HepG2 (cell line): ENCODE measurements around the gene MGAT5. TPM values are rescaled to one million over a fixed set of nuclear protein-coding genes. Genes with fewer than 3 reads are reported as not detected.
A peak's percentile ranks its signal among the peaks of the same experiment; 100 is the strongest.

Source experiments
- AGO2 ChIP-seq: fragments of 200-400 bp; formaldehyde crosslinking; optimal IDR thresholded peaks from 2 replicates; pipeline ENCODE3; 2017; ENCODE audit warnings: mild to moderate bottlenecking, low read depth, low read length, moderate library complexity
- ASH2L ChIP-seq: fragments of 300-600, 200-600 bp; sonication (generic); IDR thresholded peaks from 2 replicates; pipeline ENCODE4 v1.7.0; 2017; ENCODE audit warnings: low read depth, mild to moderate bottlenecking, moderate library complexity, mixed read lengths, low read length; ENCODE audit not compliant: insufficient read length
- CCDC6 ChIP-seq: sonication (generic); formaldehyde crosslinking; IDR thresholded peaks from 2 replicates; pipeline ENCODE4 v1.8.1; 2022; ENCODE audit warnings: mild to moderate bottlenecking, missing genetic modification reagents, moderate library complexity
- PHF5A ChIP-seq: IDR thresholded peaks from one replicate; pipeline ENCODE4 v1.6.1; 2018; ENCODE audit warnings: low read depth, missing genetic modification reagents; ENCODE audit not compliant: unreplicated experiment
- SMYD3 ChIP-seq: sonication (generic); formaldehyde crosslinking; IDR thresholded peaks from 2 replicates; pipeline ENCODE4 v1.8.1; 2023; ENCODE audit warnings: mild to moderate bottlenecking, missing genetic modification reagents
- SOX5 ChIP-seq: IDR thresholded peaks from 2 replicates; pipeline ENCODE4 v1.6.1; 2016; ENCODE audit warnings: borderline replicate concordance
- SP4 ChIP-seq: sonication (generic); formaldehyde crosslinking; IDR thresholded peaks from 2 replicates; pipeline ENCODE4 v1.8.1; 2023; ENCODE audit warnings: mild to moderate bottlenecking, missing genetic modification reagents
- TAF1 ChIP-seq: sonication (generic); formaldehyde crosslinking; IDR thresholded peaks from 2 replicates; pipeline ENCODE4 v1.4.0; 2020; ENCODE audit warnings: missing genetic modification reagents
- ZBTB7B ChIP-seq: sonication (generic); formaldehyde crosslinking; IDR thresholded peaks from 2 replicates; pipeline ENCODE4 v1.4.0; 2020; ENCODE audit warnings: missing genetic modification reagents
- ZNF138 ChIP-seq: sonication (generic); formaldehyde crosslinking; IDR thresholded peaks from 2 replicates; pipeline ENCODE4 v1.5.0; 2020; ENCODE audit warnings: mild to moderate bottlenecking, low read depth, missing genetic modification reagents
- ZNF230 ChIP-seq: sonication (generic); formaldehyde crosslinking; IDR thresholded peaks from 2 replicates; pipeline ENCODE4 v1.4.0; 2020; ENCODE audit warnings: mild to moderate bottlenecking, missing genetic modification reagents
- ZNF264 ChIP-seq: sonication (generic); formaldehyde crosslinking; IDR thresholded peaks from 2 replicates; pipeline ENCODE4 v1.4.0; 2020; ENCODE audit warnings: missing genetic modification reagents
- ZNF788 ChIP-seq: sonication (generic); formaldehyde crosslinking; IDR thresholded peaks from 2 replicates; pipeline ENCODE4 v1.5.0; 2020; ENCODE audit warnings: mild to moderate bottlenecking, missing genetic modification reagents, borderline replicate concordance
- ZNF816 ChIP-seq: sonication (generic); formaldehyde crosslinking; IDR thresholded peaks from 2 replicates; pipeline ENCODE4 v1.8.0; 2022; ENCODE audit warnings: missing genetic modification reagents, mild to moderate bottlenecking, borderline replicate concordance
- polyA plus RNA-seq, 8 experiments: library from polyadenylated mRNA; depleted of rRNA in 3 of 8; stranded (reverse) in 7 of 8; unstranded in 1 of 8; fragments of >200 nt; fragmentation: Illumina TruSeq in 4 of 8; extraction: Trizol in 4 of 8; gene quantifications; 2 replicates each; pipeline versions ENCODE4 v1.2.1 to v1.2.3, GENCODE V29; 2011 to 2016; ENCODE audit warnings: low read depth in 4 of 8, missing spikeins in 1 of 8, mixed read lengths in 1 of 8; ENCODE audit not compliant: insufficient read depth in 1 of 8
- total RNA-seq, 5 experiments: library from RNA; depleted of rRNA; stranded (reverse); fragments of >200 nt; fragmentation: Illumina TruSeq; extraction: Trizol; gene quantifications; 2 replicates each; pipeline ENCODE4 v1.2.3, GENCODE V29; 2016; ENCODE audit warnings: low read depth in 1 of 5
- TF ChIP-seq, protein P1 (sequence below): sonication (generic); formaldehyde crosslinking; IDR thresholded peaks from 2 replicates; pipeline ENCODE4 v1.5.0; 2020; ENCODE audit warnings: missing genetic modification reagents, mild to moderate bottlenecking, borderline replicate concordance
- TF ChIP-seq, protein P2 (sequence below): conservative IDR thresholded peaks from 2 replicates; pipeline ENCODE4 v1.6.1; 2018; ENCODE audit warnings: missing genetic modification reagents
- TF ChIP-seq, protein P3 (sequence below): sonication (generic); formaldehyde crosslinking; IDR thresholded peaks from 2 replicates; pipeline ENCODE4 v1.4.0; 2020; ENCODE audit warnings: missing genetic modification reagents
- TF ChIP-seq, protein P4 (sequence below): sonication (generic); formaldehyde crosslinking; IDR thresholded peaks from 2 replicates; pipeline ENCODE4 v1.5.0; 2020; ENCODE audit warnings: missing genetic modification reagents
- TF ChIP-seq, protein P5 (sequence below): IDR thresholded peaks from 2 replicates; pipeline ENCODE4 v1.6.1; 2016

The MGAT5 gene
- total and polyA plus RNA-seq, 2 of the 13 experiments (the other 11 are each of a cell fraction or from before 2014, with no cell fraction given), result 33.1 to 60.2 TPM

DNA sequence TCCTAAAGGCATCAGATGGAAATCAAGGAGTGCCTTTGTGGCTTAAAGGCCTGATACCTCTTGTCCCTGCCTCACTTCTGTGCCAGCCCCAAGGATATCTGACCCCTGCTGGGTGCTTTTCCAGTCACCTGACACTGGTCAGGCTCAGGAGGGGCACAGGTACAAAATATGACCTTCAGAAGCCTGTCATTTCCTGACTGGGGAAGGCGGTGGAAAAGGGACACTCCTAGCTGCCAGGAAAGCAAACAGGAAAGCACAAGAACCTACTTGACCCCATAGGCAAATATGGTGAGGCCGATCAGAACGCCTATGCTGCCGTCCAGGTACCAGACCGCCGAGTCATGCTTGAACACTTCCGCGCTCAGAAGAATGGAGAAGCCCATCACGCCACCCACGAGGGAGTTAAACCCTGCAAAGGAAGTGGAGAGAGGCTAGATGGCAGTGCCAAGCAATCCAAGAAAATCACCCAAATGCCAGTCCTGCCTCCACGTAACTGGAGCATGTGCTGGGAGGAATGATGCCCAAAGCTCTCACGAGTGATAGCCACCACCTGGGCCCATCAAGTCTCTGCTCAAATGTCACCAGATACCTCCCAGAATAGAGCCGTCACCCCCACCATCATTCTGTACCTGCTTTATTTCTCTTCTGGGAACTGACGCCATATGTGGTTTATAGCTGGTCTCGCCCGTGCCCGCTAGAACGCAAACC, 204.0 kb downstream of the MGAT5 start (continued):
- TF ChIP-seq, protein P1, sequence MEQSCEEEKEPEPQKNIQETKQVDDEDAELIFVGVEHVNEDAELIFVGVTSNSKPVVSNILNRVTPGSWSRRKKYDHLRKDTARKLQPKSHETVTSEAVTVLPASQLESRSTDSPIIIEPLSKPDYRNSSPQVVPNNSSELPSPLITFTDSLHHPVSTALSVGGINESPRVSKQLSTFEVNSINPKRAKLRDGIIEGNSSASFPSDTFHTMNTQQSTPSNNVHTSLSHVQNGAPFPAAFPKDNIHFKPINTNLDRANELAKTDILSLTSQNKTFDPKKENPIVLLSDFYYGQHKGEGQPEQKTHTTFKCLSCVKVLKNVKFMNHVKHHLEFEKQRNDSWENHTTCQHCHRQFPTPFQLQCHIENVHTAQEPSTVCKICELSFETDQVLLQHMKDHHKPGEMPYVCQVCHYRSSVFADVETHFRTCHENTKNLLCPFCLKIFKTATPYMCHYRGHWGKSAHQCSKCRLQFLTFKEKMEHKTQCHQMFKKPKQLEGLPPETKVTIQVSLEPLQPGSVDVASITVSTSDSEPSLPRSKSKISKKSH, result no peak
- TF ChIP-seq ZNF816 (CRISPR knock-in tag), result no peak
- TF ChIP-seq CCDC6 (CRISPR knock-in tag), result no peak
- TF ChIP-seq ZNF138 (CRISPR knock-in tag), result no peak
- peak; percentile 61; the same call in 1 of the 2 replicates for TF ChIP-seq SOX5 (CRISPR knock-in tag)
- TF ChIP-seq, protein P2, sequence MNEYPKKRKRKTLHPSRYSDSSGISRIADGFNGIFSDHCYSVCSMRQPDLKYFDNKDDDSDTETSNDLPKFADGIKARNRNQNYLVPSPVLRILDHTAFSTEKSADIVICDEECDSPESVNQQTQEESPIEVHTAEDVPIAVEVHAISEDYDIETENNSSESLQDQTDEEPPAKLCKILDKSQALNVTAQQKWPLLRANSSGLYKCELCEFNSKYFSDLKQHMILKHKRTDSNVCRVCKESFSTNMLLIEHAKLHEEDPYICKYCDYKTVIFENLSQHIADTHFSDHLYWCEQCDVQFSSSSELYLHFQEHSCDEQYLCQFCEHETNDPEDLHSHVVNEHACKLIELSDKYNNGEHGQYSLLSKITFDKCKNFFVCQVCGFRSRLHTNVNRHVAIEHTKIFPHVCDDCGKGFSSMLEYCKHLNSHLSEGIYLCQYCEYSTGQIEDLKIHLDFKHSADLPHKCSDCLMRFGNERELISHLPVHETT (CRISPR knock-in tag), result no peak
- TF ChIP-seq AGO2, result no peak
- TF ChIP-seq, protein P3, sequence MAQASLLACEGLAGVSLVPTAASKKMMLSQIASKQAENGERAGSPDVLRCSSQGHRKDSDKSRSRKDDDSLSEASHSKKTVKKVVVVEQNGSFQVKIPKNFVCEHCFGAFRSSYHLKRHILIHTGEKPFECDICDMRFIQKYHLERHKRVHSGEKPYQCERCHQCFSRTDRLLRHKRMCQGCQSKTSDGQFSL, result no peak
- peak; percentile 56 for TF ChIP-seq ZBTB7B
- peak; percentile 12; the same call in 1 of the 2 replicates for TF ChIP-seq TAF1
- TF ChIP-seq, protein P4, sequence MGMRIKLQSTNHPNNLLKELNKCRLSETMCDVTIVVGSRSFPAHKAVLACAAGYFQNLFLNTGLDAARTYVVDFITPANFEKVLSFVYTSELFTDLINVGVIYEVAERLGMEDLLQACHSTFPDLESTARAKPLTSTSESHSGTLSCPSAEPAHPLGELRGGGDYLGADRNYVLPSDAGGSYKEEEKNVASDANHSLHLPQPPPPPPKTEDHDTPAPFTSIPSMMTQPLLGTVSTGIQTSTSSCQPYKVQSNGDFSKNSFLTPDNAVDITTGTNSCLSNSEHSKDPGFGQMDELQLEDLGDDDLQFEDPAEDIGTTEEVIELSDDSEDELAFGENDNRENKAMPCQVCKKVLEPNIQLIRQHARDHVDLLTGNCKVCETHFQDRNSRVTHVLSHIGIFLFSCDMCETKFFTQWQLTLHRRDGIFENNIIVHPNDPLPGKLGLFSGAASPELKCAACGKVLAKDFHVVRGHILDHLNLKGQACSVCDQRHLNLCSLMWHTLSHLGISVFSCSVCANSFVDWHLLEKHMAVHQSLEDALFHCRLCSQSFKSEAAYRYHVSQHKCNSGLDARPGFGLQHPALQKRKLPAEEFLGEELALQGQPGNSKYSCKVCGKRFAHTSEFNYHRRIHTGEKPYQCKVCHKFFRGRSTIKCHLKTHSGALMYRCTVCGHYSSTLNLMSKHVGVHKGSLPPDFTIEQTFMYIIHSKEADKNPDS (CRISPR knock-in tag), result no peak
- TF ChIP-seq ZNF264 (CRISPR knock-in tag), result no peak
- TF ChIP-seq, protein P5, sequence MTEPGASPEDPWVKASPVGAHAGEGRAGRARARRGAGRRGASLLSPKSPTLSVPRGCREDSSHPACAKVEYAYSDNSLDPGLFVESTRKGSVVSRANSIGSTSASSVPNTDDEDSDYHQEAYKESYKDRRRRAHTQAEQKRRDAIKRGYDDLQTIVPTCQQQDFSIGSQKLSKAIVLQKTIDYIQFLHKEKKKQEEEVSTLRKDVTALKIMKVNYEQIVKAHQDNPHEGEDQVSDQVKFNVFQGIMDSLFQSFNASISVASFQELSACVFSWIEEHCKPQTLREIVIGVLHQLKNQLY (CRISPR knock-in tag), result peak; percentile 54; the same call in 1 of the 2 replicates
- peak; percentile 31; the same call in 1 of the 2 replicates for TF ChIP-seq ZNF788 (CRISPR knock-in tag)
- TF ChIP-seq ASH2L, result peak; percentile 19
- TF ChIP-seq ZNF230 (CRISPR knock-in tag), result no peak
- TF ChIP-seq PHF5A, result no peak
- TF ChIP-seq SMYD3 (CRISPR knock-in tag), result 0 out of 2 replicates have a peak, but pooled peaks have one; percentile 46
- TF ChIP-seq SP4, result no peak; the same call in 1 of the 2 replicates
